UCSD-AML1 (cell line): ENCODE results near the gene CIB2.

Experiments used
- DNase-seq: peaks from one replicate; lab custom pipeline; 2025; ENCODE audit not compliant: unreplicated experiment; lab: John Stamatoyannopoulos, UW

The CIB2 gene

DNA sequence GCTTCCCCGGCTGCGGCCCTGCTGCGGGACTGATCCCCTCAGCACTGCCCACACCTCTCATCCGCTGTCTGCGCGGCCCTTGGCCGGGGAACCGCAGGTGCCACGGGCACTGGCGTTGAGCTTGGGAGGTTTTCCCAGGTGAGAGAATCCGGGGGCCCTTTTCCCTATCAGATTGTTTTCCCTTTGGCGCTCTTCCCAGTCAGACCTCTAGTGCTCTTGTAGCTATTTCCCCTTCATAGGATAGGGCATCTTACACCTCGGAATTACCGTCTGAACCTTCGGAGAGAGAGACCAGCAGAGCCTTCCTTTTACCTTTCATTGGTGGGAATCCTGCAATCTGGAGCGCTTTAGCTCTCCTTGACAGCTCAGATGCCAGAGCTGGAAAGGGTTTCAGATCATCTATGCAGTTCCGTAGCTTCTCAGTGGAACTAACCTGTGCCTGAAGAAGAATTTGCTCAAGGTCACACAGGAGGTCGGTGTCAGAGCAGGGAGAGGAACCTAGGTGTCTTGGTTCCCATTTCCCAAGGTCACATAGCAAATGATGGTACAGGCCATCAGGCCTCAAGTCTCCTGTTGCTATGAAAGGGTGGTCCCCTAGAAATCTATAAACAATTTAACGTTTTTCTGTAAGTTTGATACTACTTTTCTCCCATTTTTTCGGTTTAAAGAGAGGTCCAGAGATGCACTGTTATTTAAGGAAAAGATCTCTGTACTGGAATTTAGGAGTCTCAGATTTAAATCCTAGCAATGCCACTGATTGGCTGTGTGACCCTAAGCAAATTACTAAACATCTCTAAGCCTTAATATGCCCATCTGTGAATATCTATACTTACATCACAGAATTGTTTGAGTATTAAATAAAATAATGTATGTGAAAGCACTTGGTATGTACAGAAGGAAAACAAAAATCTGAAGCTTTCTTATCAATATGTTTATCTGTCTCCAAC, 18.8 kb upstream of the CIB2 start:
- no peak for DNase-seq

DNA sequence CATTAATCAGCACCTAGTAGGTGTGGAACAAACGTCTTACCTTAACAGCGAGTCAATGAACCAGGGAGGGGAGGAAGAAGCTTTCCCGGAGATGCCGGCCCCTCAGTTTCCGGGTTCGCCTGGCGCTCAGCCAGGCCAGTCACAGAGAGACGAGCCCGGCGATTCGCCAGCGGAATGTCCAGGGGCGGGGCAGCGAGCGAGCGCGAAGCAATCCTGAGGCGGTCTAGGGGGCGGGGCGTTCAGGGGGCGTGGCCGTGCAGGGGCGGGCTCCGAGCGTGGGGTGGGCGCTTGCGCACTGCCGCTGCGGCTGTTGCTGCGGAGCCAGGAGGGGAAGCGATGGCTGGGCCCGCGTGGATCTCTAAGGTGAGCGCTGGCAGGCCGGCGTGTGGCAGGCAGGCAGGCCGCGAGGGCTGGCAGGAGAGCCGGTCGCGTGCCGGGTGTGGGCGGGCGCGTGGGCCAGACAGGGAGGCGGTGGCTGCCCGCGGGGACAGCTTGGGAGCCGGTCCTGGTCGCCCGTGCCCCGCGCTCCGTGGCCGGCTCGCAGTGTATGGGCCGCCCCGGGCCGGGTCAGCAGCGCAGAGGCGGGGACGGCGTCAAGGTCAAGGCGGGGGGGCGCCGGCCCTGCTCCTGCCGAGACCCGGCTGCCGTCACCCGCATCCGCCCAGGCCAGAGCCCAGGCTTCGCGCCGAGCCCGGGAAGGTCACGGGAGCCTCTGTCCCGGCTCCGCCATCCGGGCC, 18.0 kb upstream of the CIB2 start, which contains the start of gene IDH3A:
Gene IDH3A (plus strand): TSS at position 295 of the 737 bp plus-strand sequence. CDS start 42 bp downstream, at position 337.
- peak; percentile 98 for DNase-seq

DNA sequence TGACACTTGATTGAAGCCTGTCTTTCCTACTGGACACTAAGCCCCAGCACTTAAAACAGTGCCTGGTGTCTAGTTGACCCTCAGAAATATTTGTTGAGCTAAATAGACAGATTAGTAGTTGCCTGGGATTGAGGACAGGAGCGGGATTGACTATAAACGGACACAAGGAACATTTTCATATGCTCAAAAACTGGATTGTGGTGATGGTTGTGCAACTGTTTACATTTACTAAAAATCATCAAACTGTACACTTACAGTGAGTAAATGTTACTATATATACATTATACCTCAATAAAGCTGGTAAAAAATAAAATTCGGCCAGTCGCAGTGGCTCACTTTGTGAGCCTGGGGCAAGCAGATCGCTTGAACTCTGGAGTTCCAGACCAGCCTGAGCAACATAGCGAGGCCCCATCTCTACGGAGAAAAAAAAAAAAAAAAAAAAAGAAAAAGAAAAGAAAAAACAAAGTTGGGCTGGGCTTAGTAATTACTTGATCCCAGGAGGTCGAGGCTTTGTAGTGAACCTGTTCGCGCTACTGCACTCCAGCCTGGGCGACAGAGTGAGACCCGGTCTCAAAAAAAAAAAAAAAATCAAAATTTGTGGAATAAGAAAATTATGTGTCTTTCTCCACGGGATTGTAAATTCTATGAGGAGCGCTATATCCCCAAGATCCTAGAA, 17.3 kb upstream of the CIB2 start:
- DNase-seq = no peak

DNA sequence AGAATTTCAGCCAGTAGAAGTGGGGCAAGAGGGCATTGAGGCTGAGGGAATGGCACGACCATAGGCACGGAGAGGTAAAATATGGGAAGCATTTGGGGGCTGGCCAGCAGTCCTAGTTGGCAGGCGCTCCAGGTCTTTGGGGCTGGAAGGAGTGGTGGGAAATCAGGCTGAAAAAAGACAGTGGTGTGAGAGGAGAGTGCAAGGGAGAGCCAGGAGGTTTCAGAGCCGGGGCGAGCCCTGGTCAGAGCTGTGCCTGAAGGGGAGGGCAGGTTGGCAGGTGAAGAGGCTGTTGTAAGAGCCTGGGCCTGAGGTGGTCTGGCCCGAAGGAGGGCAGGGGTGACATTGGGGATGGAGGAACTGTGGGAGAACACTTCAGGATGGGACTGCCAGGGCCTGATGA, 16.3 kb upstream of the CIB2 start:
- no peak for DNase-seq

DNA sequence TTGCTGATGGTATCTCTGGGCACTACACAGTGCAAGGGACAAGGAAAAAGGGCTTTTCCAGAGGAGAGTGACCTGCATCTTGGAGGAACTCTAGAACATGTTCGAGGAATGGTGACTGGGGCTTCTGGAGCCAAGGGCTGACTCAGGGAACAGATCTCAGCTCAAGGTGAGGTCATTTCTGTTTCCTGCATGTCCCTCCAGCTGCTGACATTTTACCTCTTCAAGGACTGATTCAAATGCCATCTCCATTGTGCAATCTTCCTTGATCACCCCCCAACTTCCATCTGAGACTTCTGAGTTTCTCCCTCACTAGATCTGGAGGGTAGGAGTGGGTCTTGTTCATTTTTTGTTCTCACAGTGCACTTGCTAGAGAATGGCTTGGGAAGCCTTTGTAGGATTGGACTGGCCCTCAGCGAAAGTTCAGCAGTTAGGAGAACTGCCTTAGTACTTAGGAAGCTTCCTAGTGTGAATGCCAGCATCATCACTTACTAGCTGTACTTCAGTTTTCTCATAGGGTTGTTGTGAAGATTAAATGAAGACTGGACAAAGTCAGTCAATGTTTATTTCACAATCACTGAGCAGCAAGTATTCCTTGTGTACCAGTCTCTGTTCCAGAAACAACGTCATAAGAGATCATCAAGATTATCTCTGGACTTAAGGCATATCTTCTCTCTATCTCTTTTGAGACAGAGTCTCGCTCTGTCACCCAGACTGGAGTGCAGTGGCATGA, 15.3 kb upstream of the CIB2 start:
- DNase-seq = no peak

DNA sequence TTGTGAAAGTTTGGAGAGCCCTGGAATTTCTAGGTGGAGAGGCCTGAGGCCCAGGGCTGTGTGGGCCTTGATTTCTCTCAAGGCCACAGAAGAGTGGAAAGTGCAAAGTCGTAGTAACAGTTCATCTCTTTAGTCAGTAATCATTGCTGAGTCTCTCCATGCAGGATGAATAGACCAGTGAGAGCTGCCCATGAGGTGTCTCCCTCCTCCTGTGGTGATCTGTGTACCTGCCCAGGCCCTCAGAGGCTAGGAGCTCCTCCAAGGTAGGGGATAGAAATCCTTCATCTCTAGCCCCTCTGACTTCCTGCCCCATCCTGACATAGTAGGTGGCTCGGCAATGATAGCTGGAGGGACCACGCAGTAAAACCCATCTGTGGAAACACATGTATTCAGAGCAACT, 11.1 kb upstream of the CIB2 start:
- no peak for DNase-seq

DNA sequence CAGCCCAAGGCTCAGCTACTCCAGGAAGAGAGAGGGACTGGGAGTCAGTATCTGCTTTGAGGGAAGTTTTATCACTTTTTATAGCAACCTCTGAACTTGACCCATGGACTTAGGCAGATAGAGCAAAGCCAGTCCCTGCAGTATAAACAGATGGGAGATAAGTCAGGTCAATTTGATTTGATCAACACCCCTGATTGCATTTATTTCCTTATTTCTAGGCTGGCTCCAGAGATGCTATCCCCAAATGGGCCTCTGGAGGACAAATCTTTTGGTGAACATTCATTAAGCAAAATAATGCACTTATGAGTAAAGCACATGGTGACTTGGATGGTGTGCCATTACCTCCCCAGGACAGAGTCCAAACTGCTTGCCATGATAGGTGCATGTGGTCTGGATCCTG, 9.0 kb upstream of the CIB2 start:
- DNase-seq = no peak

DNA sequence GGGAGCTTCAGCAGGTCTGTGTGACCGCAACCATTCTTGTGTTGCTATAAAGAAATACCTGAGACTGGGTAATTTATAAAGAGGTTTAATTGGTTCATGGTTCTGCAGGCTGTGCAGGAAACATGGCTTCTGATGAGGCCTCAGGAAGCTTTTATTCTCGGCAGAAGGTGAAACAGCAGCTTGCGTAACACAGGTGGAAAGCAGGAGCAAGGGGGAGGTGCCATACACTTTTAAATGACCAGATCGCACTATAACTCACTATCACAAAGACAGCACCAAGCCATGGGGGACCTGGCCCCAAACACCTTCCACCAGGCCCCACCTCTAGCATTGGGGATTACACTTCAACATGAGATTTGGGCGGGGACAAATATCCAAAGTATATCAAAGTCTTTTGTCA, 8.3 kb upstream of the CIB2 start:
- no peak for DNase-seq

DNA sequence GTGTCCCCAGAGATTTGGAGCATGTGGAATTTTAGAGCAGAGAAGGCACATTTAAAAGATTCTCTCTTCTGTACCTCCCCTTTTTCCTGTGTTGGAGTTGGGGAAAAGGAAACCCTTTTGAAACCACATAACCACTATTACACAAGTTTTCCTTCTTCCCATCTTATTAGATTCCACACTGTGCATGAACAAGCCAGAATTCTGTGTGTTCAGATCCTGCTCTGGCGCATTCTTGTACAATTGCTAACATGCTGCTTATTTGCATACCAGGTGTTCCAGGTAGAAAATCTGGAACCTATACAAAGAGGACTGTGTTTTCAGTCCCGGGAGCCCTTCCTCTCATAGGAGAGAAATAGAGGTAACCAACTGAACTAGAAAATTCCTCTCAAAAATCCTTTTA, 2.6 kb upstream of the CIB2 start:
- DNase-seq = no peak

DNA sequence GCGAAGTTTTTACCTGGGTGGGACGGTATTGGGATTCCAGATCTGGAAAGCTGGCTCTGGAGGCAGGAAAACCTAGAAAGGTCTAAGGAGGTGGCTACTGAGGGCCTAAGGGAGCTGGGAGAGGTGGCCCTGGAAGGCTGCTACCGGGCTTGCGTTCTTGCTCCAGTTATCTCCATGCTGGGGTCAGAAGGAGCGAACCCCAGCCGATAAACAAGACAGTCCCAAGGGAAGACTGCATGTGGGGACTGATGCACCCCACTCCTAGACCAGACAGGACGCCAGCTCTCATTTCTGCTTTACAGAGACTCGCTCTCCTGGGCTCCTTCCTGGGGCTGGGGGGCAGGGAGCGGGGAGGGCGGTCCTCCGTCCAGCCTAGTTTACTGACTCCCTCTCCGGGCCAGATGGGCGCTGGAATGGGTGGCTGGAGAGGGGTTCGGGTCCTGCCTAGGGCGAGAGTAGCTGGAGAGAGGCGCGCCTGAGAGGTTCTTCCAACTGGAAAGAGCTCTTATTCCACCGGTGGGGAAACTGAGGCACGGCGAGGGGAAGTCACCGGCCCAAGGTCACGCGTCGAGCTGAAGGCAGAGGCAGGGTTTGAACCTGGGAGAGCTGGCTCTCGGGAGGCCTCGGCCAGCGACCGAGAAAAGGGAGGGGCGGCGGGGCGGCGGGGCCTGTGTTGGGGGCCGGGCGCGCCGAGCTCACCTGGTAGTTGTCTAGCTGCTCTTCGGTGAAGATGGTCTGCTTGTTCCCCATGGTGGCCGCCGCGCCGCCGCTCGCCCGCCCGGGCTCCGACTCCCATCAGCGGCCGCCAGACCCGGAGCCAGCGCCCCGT, 565 bp downstream of the CIB2 start:
- DNase-seq = no peak

DNA sequence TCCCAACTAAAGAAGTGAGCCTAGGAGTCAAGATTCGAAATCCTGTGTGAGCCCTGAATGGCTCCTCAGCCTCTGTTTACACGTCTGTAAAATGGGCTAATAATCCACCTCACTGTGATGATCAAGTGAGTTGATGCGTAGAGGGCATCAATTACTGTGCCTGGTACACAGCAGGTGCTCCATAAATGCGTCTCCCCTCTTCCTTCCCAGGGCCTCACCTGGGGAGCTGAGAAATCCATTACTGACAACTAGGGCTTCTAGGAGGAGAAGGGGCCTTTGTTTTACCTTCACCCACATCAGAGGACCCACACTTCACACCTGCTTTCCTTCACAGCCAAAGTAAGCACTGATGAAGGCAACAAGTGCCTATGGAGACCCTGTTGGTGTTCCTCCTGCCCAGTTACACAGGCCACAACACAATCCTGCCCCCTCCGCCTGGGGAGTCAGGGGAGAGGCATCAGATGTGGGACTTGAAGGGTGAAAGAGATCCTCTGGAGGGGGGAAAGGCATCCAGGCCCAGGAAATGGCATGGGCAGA, 1.4 kb downstream of the CIB2 start:
- no peak for DNase-seq

DNA sequence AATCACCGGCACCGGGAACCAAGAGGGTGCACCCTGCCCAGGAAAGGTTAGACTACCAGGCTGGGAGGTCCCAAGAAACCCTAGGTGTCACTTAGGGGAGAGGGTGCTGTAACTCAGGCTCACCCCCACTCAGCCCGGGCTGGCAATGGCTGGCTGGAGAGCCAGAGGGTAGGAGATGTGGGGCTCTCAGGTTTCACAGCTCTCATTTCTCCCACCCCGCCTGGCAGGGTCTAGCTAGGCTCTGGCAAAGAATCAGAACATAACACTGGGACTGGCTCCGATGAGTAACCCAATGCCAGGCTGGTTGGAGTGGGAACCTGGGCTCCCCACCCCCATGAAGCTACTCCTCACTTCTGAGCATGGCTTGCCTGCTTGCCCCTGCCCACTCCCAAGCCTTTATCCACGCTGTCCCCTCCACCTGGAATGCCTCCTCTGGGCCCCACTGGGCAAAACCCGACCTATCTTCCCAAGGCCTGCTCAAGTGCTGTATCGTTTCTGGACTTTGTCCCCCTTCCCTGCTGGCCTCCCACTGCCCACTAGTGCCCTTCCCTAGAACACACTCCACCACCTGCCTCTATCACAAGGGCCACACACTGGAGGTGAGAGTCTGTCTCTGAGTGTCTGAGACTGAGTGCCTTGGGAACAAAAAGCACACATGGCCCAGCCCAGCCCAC, 2.0 kb downstream of the CIB2 start:
- no peak for DNase-seq

DNA sequence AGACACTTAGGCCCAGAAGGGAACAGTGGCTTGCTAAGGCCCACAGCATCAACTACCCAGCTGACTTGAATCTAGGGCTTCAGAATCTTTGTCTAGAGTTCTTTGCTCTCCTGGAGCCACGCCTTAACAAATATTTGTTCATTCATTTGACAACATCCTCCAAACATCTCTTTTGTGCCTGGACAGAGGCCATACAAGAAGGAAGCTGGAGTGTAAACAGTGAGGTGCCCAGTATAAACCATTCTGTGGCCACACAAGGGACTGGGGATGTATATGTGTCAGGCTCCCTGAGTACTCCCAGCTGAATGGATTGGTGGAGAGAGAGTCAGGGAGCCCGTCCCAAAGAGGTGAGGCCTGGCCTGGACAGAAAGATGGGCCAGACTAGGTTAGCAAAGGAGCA, 3.4 kb downstream of the CIB2 start:
- DNase-seq = no peak

DNA sequence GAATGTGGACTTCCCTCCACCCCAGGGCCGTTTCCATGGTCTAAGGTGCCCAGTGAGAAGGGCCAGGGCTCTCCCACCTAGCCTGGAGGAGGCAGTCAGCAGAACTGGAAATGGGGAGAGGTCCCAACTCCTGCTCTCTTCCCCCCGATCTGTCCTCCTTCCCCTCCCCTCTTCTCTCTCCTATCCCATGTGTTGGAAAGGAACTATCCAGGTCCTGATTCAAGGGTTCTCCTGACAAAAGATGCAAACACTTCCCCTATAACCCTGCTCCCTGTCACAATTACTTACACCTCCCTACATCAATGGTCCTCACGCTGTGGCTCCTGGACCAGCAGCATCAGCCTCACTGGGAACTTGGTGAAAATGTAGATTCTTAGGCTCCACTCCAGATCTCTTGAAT, 6.0 kb downstream of the CIB2 start:
- DNase-seq = no peak

DNA sequence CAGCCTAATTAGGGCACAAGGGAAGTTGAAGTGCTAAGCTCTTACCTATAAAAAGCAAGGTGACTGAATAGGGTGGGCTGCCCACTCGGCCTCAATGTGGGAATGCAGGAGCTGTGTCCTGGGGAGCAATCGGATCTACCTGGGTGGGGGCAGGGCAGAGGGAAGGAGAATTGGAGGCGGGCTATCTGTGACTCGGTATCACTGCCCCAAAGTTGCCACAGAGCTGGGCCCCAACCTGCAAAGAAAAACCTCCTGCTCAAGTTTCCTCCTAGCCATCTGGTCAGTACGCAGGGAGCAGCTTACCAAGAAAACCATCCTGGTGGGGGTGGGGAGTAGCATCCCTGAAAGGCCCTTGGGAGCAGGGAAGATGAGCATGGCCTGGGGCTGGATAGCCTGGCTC, 10.7 kb downstream of the CIB2 start:
- DNase-seq = no peak

DNA sequence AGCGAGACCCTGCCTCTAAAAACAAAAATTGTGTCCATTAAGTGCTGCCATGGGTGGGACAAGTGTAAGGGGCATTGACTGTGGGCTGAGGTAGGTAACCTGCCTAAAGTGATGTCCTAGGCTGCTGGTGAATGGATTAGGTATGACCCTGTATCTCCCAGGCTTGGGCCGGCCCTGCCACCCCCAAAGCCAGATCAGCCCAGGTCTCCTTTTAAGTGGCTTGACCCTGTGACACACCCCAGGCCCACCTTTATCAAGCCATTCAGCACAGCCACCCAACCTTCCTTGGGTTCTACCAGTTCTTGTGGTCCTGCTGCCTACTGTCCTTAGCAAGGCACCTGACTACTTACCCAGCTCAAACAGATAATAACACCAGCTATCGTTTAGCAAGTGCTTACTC, 18.7 kb downstream of the CIB2 start:
- no peak for DNase-seq

DNA sequence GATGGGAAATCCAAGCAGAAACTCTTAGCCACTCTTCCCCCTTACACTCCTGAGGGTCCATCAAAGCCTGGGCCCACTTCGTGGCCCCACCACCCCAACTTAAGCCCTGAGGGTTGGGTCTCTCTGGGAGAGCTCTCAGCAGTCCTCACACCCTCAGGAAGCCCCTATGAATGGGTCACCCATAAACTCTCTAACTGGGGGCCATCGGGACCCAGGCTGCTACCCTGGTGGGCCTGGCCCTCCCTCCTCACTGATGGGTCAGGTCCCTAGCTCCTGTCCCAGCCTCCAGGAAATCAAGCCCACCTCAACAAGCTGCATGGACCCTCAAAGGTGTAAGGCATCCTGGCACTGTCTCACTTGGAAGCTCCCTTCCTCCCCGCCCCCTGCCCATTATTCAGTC, 19.5 kb downstream of the CIB2 start:
- no peak for DNase-seq

DNA sequence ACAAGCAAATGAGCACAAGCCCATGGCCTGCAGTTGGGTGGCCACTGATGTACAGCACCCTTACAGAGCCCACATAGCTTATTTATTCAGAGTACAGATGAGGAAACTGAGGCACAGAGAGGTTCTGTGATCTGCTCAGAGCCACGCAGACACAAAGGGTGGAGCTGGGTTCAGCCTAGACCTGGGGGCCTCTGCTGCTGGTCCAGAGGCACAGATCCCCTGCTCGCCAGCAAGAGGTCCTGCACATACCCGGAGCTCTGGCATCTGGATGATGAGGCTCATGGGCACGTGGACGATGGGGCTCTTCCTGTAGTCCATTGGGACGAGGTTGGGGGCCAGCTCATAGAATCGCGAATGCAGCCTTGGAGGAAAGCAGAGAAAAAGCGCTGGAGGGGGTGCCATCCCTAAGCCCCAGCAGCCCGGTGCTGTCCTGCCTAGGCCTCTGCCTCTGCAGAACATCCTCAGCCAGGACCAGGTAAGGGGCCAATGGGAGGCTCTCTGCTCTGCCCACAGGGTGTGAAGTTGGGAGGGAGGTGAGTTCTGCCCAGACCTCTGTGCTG, 20.2 kb downstream of the CIB2 start:
- no peak for DNase-seq

DNA sequence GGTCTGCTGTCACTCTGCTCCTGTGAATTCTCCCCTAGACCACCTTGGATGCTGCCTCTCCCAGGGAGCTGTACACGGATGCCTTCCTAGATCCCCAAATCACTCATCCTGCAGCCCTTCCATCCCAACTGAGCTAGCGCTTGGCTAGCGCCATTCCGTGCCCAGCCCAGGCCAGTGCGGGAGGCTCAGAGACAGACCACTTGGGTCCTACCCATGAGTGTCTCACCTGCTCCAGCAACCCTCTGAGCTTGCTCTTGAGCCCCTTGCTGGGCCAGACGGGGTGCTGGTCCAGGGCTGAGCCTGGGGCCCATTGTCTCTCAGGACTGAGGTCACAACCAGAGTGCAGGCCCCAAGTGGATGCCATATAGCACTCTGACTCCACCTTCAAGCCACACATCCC, 21.1 kb downstream of the CIB2 start:
- no peak for DNase-seq
